Posterior vena cava (tissue), 2 donors: ENCODE data around the gene ZAR1L. TPM values are rescaled to one million over a fixed set of nuclear protein-coding genes. Genes with fewer than 3 reads are reported as not detected.
A peak's percentile ranks its signal among the peaks of the same experiment; 100 is the strongest.

Experiments
- DNase-seq: peaks from one replicate; pipeline ENCODE4 v3.0.0-alpha.2; 2020; ENCODE audit warnings: low spot score
- intact Hi-C, 2 donors: fragments of 100-400 bp; cut with DNase I; formaldehyde crosslinking; loops; one replicate each; pipeline versions ENCODE4 v1.14.1 to v1.14.2; 2022 to 2023
- total RNA-seq, 2 donors: library from RNA; stranded (reverse); fragmentation: NEBNext Ultra II Directional; extraction: Animal tissue kit (Norgen Biotek cat#: 25700); gene quantifications; one replicate each; pipeline ENCODE4 v1.2.1, GENCODE V29; 2021
- donor health status: DM: yes; HTN: yes; CAD: no.
- donor health status: DM: yes; HTN: yes; CAD: no.

ZAR1L gene
- total RNA-seq, 2 donors from 2014 or later = not detected

- intact Hi-C loops = loop anchor here (5.0 to 10.0 kb wide), 4 partner anchors 287 to 407 kb away; no protein-coding TSS in a partner anchor
- no peak for DNase-seq
Observed at GRCh38 chr13:32309312-32310133, 5.6 kb downstream of the ZAR1L start.

GRCh38 chr13:32305646-32306045, 9.5 kb downstream of the ZAR1L start:
- DNase-seq = no peak
- intact Hi-C loops = loop anchor here (5.0 to 10.0 kb wide), 2 partner anchors 391 to 403 kb away; no protein-coding TSS in a partner anchor

GRCh38 chr13:32302461-32302860, 12.7 kb downstream of the ZAR1L start:
- no peak for DNase-seq
- intact Hi-C loops = loop anchor here in 1 of 2 donors (10.0 kb wide), 1 partner anchor 388 kb away; no protein-coding TSS in a partner anchor

- intact Hi-C loops = loop anchor here in 1 of 2 donors (10.0 kb wide), 1 partner anchor 386 kb away; no protein-coding TSS in a partner anchor
- DNase-seq = no peak
Observed at GRCh38 chr13:32300920-32301319, 14.2 kb downstream of the ZAR1L start.

GRCh38 chr13:32300406-32300805, 14.8 kb downstream of the ZAR1L start:
- no peak for DNase-seq
- intact Hi-C loops = loop anchor here in 1 of 2 donors (10.0 kb wide), 1 partner anchor 386 kb away; no protein-coding TSS in a partner anchor

GRCh38 chr13:32299893-32300292, 15.3 kb downstream of the ZAR1L start:
- no peak for DNase-seq
- intact Hi-C loops = loop anchor here in 1 of 2 donors (10.0 kb wide), 1 partner anchor 385 kb away; no protein-coding TSS in a partner anchor

- intact Hi-C loops = no loop called here
- DNase-seq = no peak
Observed at GRCh38 chr13:32298695-32299094, 16.5 kb downstream of the ZAR1L start.

- intact Hi-C loops = no loop called here
Observed at GRCh38 chr13:32297206-32297605, 18.0 kb downstream of the ZAR1L start.

GRCh38 chr13:32285633-32285965, 29.6 kb downstream of the ZAR1L start:
- no peak for DNase-seq
- intact Hi-C loops = no loop called here

More at GRCh38 chr13:32297206-32297605, 18.0 kb downstream of the ZAR1L start:
- no peak for DNase-seq

GRCh38 chr13:32284927-32285632, 30.1 kb downstream of the ZAR1L start:
- intact Hi-C loops = no loop called here
- no peak for DNase-seq

- no peak for DNase-seq
- intact Hi-C loops = no loop called here
Observed at GRCh38 chr13:32282096-32282711, 33.0 kb downstream of the ZAR1L start.

GRCh38 chr13:32281096-32281495, 34.1 kb downstream of the ZAR1L start:
- intact Hi-C loops = no loop called here
- no peak for DNase-seq

GRCh38 chr13:32278426-32278825, 36.7 kb downstream of the ZAR1L start:
- intact Hi-C loops = no loop called here
- DNase-seq = no peak

- intact Hi-C loops = no loop called here
- no peak for DNase-seq
Observed at GRCh38 chr13:32277839-32278238, 37.3 kb downstream of the ZAR1L start.

GRCh38 chr13:32272021-32272683, 43.0 kb downstream of the ZAR1L start:
- DNase-seq = no peak
- intact Hi-C loops = no loop called here

GRCh38 chr13:32267836-32268439, 47.2 kb downstream of the ZAR1L start:
- DNase-seq = no peak
- intact Hi-C loops = no loop called here

- DNase-seq = no peak
- intact Hi-C loops = no loop called here
Observed at GRCh38 chr13:32266130-32266529, 49.0 kb downstream of the ZAR1L start.

GRCh38 chr13:32265726-32266125, 49.4 kb downstream of the ZAR1L start:
- no peak for DNase-seq
- intact Hi-C loops = no loop called here

- intact Hi-C loops = no loop called here
- peak; percentile 86 for DNase-seq
Observed at GRCh38 chr13:32264407-32264806, 50.8 kb downstream of the ZAR1L start.
